Mucosa of descending colon (tissue), 3 donors: Measurements from ENCODE around the gene EHBP1. TPM values are rescaled to one million over a fixed set of nuclear protein-coding genes. Genes with fewer than 3 reads are reported as not detected.

Experiments used
- ATAC-seq: fragments of 200-7000 bp; cut with Tn5 transposase; one replicate; pipeline ENCODE4 v1.9.1; 2020; ENCODE audit warnings: mild to moderate bottlenecking, moderate library complexity
- DNase-seq, 3 donors: peaks; one replicate each; pipeline ENCODE4 v3.0.0-alpha.2; 2020
- H3K36me3 ChIP-seq: fragments of 200-600 bp; one replicate; pipeline ENCODE4 v1.8.0; 2021; ENCODE audit warnings: low read depth, mild to moderate bottlenecking
- H3K4me1 ChIP-seq: fragments of 200-600 bp; one replicate; pipeline ENCODE4 v1.8.0; 2021; ENCODE audit warnings: low read depth, mild to moderate bottlenecking
- H3K4me3 ChIP-seq: fragments of 200-600 bp; one replicate; pipeline ENCODE4 v1.8.0; 2021; ENCODE audit warnings: mild to moderate bottlenecking
- H3K9me3 ChIP-seq: fragments of 200-600 bp; one replicate; pipeline ENCODE4 v1.8.0; 2021; ENCODE audit warnings: mild to moderate bottlenecking
- intact Hi-C, 2 donors: fragments of 100-400 bp; cut with DNase I in 1 of 2; cut with micrococcal nuclease in 1 of 2; formaldehyde crosslinking; loops; one replicate each; pipeline versions ENCODE4 v1.11.0 to v1.11.1; 2022; cut with DNase I, micrococcal nuclease
- total RNA-seq, 3 donors: library from RNA; stranded (reverse); fragmentation: NEBNext Ultra II Directional in 2 of 3; extraction: Animal tissue kit (Norgen Biotek cat#: 25700) in 2 of 3; gene quantifications; one replicate each; pipeline versions ENCODE4 v1.2.1 to v1.2.4, GENCODE V29; 2021 to 2023
- TF ChIP-seq, protein P1 (sequence below): fragments of 200-600 bp; IDR thresholded peaks from one replicate; pipeline ENCODE4 v1.8.0; 2022; ENCODE audit warnings: antibody characterized with exemption, mild to moderate bottlenecking
- donor health status: DM: no; HTN: no; CAD: no; lungs with moderate emphysema.
- donor health status: DM: no; HTN: no; CAD: no.
- donor health status: DM: no; HTN: yes; CAD: no.

Gene EHBP1
- total RNA-seq, 3 donors from 2014 or later = 26.9 to 136 (median 28.2) TPM

DNA sequence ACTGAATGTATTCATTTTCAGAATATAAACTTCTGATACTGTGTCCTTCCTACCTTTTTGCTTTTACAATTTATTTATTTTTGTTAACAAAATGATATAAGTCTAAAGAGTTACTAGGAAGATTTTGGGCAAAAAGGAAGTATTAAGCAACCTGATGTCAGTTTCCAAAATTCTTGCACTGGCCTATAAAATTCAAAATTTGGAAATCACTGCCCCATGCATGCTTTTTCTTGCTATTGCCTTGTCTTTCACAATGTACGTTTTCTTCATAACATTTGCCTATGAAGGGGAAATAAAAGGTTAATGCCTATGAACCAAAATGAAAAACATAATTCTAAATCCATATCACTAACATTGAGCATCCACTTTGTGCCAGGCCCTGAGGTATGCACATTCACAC is 40.1 kb upstream of the EHBP1 start:
- TF ChIP-seq, protein P1, sequence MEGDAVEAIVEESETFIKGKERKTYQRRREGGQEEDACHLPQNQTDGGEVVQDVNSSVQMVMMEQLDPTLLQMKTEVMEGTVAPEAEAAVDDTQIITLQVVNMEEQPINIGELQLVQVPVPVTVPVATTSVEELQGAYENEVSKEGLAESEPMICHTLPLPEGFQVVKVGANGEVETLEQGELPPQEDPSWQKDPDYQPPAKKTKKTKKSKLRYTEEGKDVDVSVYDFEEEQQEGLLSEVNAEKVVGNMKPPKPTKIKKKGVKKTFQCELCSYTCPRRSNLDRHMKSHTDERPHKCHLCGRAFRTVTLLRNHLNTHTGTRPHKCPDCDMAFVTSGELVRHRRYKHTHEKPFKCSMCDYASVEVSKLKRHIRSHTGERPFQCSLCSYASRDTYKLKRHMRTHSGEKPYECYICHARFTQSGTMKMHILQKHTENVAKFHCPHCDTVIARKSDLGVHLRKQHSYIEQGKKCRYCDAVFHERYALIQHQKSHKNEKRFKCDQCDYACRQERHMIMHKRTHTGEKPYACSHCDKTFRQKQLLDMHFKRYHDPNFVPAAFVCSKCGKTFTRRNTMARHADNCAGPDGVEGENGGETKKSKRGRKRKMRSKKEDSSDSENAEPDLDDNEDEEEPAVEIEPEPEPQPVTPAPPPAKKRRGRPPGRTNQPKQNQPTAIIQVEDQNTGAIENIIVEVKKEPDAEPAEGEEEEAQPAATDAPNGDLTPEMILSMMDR = no peak
- ATAC-seq (no peak), DNase-seq (no peak)
- Histone ChIP-seq H3K4me1 (no peaks in the 10 kb centered on the region), H3K36me3 (no peaks in the 10 kb centered on the region), H3K9me3 (no peaks in the 10 kb centered on the region), H3K4me3 (no peak overlapping the region)
- intact Hi-C loops = no loop called here

DNA sequence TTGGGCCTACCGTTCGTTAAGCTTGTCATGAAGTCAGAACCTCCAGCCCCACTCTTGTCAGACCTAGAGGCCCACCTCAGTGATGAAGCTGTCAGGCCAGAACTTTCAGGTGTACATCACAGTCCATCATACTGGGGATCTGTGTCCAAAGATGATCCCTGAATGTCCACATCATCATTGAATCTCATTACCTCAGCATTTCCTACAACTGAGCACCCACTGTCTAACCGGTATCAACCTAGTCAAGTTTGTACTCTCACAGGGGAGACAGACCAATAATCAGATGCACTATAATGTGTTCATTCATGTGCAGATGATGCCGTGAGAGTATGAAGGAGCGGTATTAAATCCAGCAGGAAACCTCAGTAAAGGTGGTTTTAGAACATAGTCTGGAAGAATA is 36.3 kb upstream of the EHBP1 start:
- intact Hi-C loops = no loop called here
- DNase-seq = no peak
- Histone ChIP-seq H3K36me3 (no peaks in the 10 kb centered on the region), H3K9me3 (no peaks in the 10 kb centered on the region), H3K4me3 (no peak overlapping the region), H3K4me1 (no peaks in the 10 kb centered on the region)
- no peak for ATAC-seq
- TF ChIP-seq, protein P1 = no peak

DNA sequence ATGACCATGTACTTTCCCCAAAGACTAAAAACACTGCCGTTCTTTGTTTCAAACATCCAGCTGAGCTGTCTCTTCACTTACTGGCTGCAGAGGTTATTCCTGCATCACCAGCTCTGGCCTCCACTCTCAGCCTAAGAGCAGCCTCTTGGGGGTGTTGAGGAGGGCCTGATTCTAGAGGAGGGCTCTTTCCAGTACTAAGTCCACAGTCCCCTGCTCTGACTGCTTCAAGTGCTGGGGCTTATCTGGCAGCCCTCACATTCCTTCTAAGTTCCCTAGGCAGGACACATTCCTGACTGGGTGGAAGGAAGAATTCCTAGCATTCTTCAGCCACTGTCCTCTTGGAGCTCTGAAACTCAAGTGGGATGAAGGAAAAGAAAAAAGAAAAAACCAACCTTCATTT is 32.9 kb upstream of the EHBP1 start:
- H3K4me3 ChIP-seq = no peak overlapping the region
- ATAC-seq (no peak), DNase-seq (no peak)
- H3K4me1 ChIP-seq = no peaks in the 10 kb centered on the region
- TF ChIP-seq, protein P1 = no peak
- no peaks in the 10 kb centered on the region for H3K36me3 ChIP-seq
- intact Hi-C loops = no loop called here
- H3K9me3 ChIP-seq = no peaks in the 10 kb centered on the region

DNA sequence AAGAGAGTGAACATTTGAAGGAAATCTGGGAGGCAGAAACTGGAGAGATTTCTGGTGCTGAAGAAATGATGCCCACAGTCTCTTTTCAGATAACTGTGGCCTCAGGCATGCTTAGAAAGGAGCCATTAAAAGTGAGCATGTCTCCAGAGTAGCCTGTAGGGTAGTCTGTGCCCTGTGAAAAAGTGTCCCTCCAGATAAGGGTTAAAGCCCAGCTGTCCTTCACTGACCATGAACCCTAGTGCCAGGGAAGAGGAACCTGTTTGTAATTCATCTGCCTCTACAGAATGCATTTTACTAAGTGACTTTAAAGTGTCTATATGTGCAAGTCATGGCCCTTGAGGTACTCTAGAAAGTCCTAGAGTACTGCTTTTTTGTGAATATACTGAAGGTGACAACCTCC is 30.5 kb upstream of the EHBP1 start:
- intact Hi-C loops = no loop called here
- ATAC-seq (no peak), DNase-seq (no peak)
- TF ChIP-seq, protein P1 = no peak
- Histone ChIP-seq H3K4me3 (no peak overlapping the region), H3K9me3 (no peaks in the 10 kb centered on the region), H3K4me1 (no peaks in the 10 kb centered on the region), H3K36me3 (no peaks in the 10 kb centered on the region)

DNA sequence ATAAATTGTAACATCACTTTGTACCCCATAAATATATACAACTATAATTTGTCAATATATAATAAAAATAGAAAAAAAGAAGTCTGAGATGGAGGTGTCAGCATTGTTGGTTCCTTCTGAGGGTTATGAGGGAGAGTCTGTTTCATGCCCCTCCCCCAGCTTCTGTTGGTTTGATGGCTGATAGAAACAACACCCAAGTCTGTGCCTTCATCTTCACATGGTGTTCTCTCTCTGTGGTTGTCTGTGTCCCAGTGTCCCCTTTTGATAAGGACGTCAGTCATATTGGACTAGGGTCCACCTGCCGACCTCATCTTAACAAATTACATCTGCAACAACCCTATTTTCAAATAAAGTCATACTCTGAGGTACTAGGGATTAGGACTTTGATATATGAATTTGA is 20.3 kb upstream of the EHBP1 start:
- no peak overlapping the region for H3K4me3 ChIP-seq
- intact Hi-C loops = no loop called here
- TF ChIP-seq, protein P1 = no peak
- H3K36me3 ChIP-seq = no peaks in the 10 kb centered on the region
- ATAC-seq (no peak), DNase-seq (no peak)
- no peaks in the 10 kb centered on the region for H3K9me3 ChIP-seq
- H3K4me1 ChIP-seq = no peaks in the 10 kb centered on the region

DNA sequence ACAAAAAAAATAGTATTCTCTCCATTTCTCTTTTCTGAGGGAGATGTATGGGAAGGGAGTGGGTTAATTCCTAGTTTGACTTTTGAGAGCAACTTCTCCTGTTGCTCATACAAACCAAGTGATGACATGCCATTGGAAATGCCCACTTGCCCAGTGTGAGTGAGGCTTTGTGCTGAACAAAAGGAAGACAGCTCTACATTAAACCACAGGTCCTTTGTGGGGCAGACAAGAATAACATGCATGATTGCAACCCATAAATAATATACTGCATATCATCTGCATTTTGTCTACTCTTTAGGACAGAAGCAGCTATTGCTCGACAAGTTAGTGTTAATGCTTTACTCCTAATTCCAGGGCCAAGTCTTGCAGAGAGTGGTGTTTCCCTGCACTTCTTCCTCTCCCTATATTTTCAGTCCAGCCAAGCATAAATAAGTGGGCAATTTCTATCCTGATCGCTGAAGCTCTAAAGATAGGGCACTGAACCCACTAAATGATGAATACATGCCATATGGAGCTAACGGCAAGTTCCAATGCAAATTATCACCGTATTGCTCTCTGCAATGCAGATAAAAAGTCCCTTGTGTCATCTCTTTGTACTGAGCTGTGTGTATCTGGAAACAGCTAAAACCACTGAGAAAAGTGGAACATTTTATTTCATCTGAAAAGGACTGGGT is 19.4 kb upstream of the EHBP1 start:
- no peaks in the 10 kb centered on the region for H3K36me3 ChIP-seq
- no peak for DNase-seq
- TF ChIP-seq, protein P1 = no peak
- H3K9me3 ChIP-seq = no peaks in the 10 kb centered on the region
- H3K4me3 ChIP-seq = no peak overlapping the region
- ATAC-seq = no peak
- intact Hi-C loops = no loop called here
- H3K4me1 ChIP-seq = no peaks in the 10 kb centered on the region
